WERI-Rb-1 (cell line): ENCODE data around the gene ADAMTS13.

Experiments used
- DNase-seq: peaks from one replicate; pipeline ENCODE4 v3.0.0-alpha.2; 2020
- H3K27ac ChIP-seq: fragments of 250-450 bp; sonication (Bioruptor Pico); 2 replicates; pipeline ENCODE4 v1.5.1; 2020; ENCODE audit warnings: mild to moderate bottlenecking, moderate library complexity
- H3K27me3 ChIP-seq: fragments of 250-450 bp; sonication (Bioruptor Pico); 2 replicates; pipeline ENCODE4 v1.5.1; 2021; ENCODE audit warnings: mild to moderate bottlenecking, low read depth, moderate library complexity; ENCODE audit not compliant: insufficient read depth, severe bottlenecking
- H3K36me3 ChIP-seq: fragments of 250-450 bp; sonication (Bioruptor Pico); 2 replicates; pipeline ENCODE4 v1.5.1; 2020; ENCODE audit warnings: mild to moderate bottlenecking, moderate library complexity
- H3K4me3 ChIP-seq: 2 replicates; pipeline ENCODE4 v1.5.1; 2011; ENCODE audit warnings: low read depth, mild to moderate bottlenecking, control low read depth, low read length
- H3K9me3 ChIP-seq: fragments of 250-450 bp; sonication (Bioruptor Pico); 2 replicates; pipeline ENCODE4 v1.5.1; 2021; ENCODE audit warnings: mild to moderate bottlenecking, moderate library complexity; ENCODE audit not compliant: severe bottlenecking
- TF ChIP-seq, protein P1 (sequence below): IDR thresholded peaks from 2 replicates; pipeline ENCODE4 v1.5.1; 2011; ENCODE audit warnings: low read depth, mild to moderate bottlenecking, control low read depth, inconsistent platforms, low read length

ADAMTS13 gene

GRCh38 chr9:133383438-133383837, 38.7 kb upstream of the ADAMTS13 start:
- Histone ChIP-seq H3K4me3 (no peak overlapping the region), H3K9me3 (no peaks in the 10 kb centered on the region), H3K36me3 (no peaks in the 10 kb centered on the region), H3K27me3 (no peaks in the 10 kb centered on the region), H3K27ac (no peak overlapping the region)
- TF ChIP-seq, protein P1, sequence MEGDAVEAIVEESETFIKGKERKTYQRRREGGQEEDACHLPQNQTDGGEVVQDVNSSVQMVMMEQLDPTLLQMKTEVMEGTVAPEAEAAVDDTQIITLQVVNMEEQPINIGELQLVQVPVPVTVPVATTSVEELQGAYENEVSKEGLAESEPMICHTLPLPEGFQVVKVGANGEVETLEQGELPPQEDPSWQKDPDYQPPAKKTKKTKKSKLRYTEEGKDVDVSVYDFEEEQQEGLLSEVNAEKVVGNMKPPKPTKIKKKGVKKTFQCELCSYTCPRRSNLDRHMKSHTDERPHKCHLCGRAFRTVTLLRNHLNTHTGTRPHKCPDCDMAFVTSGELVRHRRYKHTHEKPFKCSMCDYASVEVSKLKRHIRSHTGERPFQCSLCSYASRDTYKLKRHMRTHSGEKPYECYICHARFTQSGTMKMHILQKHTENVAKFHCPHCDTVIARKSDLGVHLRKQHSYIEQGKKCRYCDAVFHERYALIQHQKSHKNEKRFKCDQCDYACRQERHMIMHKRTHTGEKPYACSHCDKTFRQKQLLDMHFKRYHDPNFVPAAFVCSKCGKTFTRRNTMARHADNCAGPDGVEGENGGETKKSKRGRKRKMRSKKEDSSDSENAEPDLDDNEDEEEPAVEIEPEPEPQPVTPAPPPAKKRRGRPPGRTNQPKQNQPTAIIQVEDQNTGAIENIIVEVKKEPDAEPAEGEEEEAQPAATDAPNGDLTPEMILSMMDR, result no peak
- no peak for DNase-seq

GRCh38 chr9:133384736-133385321, 37.3 kb upstream of the ADAMTS13 start:
- no peak overlapping the region for H3K27ac ChIP-seq
- H3K9me3 ChIP-seq, result no peaks in the 10 kb centered on the region
- TF ChIP-seq, protein P1, result no peak
- DNase-seq, result no peak
- no peaks in the 10 kb centered on the region for H3K27me3 ChIP-seq
- no peaks in the 10 kb centered on the region for H3K36me3 ChIP-seq
- no peak overlapping the region for H3K4me3 ChIP-seq

GRCh38 chr9:133385452-133385851, 36.7 kb upstream of the ADAMTS13 start:
- TF ChIP-seq, protein P1, result no peak
- no peaks in the 10 kb centered on the region for H3K36me3 ChIP-seq
- no peak overlapping the region for H3K27ac ChIP-seq
- no peak overlapping the region for H3K4me3 ChIP-seq
- DNase-seq, result no peak
- H3K9me3 ChIP-seq, result no peaks in the 10 kb centered on the region
- no peaks in the 10 kb centered on the region for H3K27me3 ChIP-seq

DNA sequence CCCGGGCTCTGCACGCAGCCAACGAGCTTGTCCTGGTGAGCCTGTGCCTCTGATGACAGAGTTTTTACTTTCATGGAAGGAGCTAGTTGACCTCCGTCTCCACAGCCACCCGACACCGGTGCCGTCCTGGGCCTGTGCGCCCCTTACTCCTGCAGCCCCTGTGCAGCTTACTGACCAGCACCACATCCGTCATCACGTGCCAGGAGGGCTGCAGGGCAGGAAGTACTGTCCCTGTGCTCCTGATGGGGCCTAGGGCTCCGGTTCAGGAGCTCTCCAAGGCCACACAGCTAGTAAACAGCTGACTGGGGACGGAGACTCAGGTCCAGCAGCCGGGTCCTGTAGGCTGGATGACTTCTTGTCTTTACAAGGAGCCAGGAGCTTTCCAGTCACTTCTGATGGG, 35.8 kb upstream of the ADAMTS13 start:
- no peaks in the 10 kb centered on the region for H3K27me3 ChIP-seq
- DNase-seq, result no peak
- no peaks in the 10 kb centered on the region for H3K9me3 ChIP-seq
- H3K4me3 ChIP-seq, result no peak overlapping the region
- H3K36me3 ChIP-seq, result no peaks in the 10 kb centered on the region
- TF ChIP-seq, protein P1, result no peak
- no peak overlapping the region for H3K27ac ChIP-seq

GRCh38 chr9:133387680-133388079, 34.5 kb upstream of the ADAMTS13 start:
- TF ChIP-seq, protein P1, result no peak
- DNase-seq, result no peak

GRCh38 chr9:133389025-133389557, 33.1 kb upstream of the ADAMTS13 start:
- H3K27me3 ChIP-seq, result no peaks in the 10 kb centered on the region
- H3K4me3 ChIP-seq, result no peak overlapping the region
- H3K36me3 ChIP-seq, result no peaks in the 10 kb centered on the region
- TF ChIP-seq, protein P1, result no peak
- no peak overlapping the region for H3K27ac ChIP-seq
- no peaks in the 10 kb centered on the region for H3K9me3 ChIP-seq
- DNase-seq, result no peak

More at GRCh38 chr9:133387680-133388079, 34.5 kb upstream of the ADAMTS13 start:
- Histone ChIP-seq H3K4me3 (no peak overlapping the region), H3K27me3 (no peaks in the 10 kb centered on the region), H3K9me3 (no peaks in the 10 kb centered on the region), H3K36me3 (no peaks in the 10 kb centered on the region), H3K27ac (no peak overlapping the region)
